22Rv1 (cell line): ENCODE measurements around the gene FAM234A.

Source experiments
- CTCF ChIP-seq: fragments of 450-650 bp; IDR thresholded peaks from 2 replicates; pipeline ENCODE4 v1.5.1; 2017; ENCODE audit warnings: mild to moderate bottlenecking
- ZFX ChIP-seq: fragments of 450-650 bp; IDR thresholded peaks from 2 replicates; pipeline ENCODE4 v1.6.1; 2017; ENCODE audit warnings: antibody characterized with exemption, borderline replicate concordance

- TF ChIP-seq CTCF (no peak), ZFX (no peak)
Observed at GRCh38 chr16:311725-312124, 77.1 kb downstream of the FAM234A start.
